GM19025 (cell line): ENCODE measurements around the gene EHF.
A peak's percentile ranks its signal among the peaks of the same experiment; 100 is the strongest.

Source experiments
- ATAC-seq: cut with Tn5 transposase; IDR thresholded peaks from one replicate; pipeline ENCODE4 v1.9.1; 2021; ENCODE audit warnings: mild to moderate bottlenecking, low read depth, moderate library complexity; ENCODE audit not compliant: unreplicated experiment

The EHF gene

DNA sequence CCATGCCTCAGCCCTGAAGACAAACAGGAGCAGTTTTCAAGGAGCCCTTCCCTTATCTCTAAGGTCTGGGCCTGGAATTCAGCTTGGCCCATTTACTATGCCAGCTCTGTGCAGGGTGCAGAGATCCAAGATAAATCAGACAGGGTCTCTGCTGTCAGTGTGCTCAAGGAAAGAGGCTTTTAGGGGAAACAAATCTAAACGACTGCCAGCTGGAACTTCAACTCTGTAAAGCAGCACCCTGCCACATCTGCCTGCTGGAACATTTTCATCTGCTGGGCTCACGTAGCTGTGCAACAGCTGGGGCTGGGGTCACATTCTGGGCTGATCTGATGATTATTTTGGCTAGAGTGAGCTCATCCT, 19.8 kb upstream of the EHF start:
- ATAC-seq, result no peak

DNA sequence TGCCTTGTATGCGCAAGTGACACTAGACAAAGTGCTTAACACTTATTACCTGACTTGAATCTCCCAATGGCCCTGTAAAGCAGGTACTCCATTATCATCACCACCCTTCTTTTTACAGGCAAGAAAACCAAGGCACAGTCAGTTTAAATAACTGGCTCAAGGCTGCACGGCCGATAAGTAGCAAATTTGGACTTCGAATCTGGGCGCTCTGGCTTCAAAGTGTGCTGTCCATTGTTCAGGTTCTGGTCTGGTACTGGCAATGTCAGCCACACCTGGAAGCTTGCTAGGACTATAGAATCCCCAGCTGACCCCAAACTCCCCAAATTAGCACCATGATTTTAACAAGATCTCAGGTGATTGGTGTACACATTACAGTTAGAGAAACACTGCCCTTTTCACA, 19.3 kb upstream of the EHF start:
- ATAC-seq, result no peak

DNA sequence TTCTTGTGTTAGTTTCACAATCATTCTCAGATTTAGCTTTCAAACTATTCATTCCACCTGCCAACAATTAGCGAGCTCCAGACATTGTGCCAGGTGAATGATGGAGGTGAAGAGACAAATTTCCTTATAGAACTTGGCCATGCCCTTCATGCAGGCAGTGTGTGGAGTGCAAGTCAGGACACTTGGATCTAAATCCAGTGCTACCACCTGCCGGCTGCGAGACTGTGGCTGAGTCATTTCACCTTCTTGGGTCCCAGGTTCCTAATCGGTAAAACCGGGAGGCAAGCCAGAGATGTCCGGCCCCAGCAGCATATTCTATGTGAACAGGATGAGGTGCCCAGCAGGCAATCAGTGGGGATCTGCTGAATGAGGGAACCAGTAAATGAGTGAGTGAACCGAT, 18.6 kb upstream of the EHF start:
- no peak for ATAC-seq

DNA sequence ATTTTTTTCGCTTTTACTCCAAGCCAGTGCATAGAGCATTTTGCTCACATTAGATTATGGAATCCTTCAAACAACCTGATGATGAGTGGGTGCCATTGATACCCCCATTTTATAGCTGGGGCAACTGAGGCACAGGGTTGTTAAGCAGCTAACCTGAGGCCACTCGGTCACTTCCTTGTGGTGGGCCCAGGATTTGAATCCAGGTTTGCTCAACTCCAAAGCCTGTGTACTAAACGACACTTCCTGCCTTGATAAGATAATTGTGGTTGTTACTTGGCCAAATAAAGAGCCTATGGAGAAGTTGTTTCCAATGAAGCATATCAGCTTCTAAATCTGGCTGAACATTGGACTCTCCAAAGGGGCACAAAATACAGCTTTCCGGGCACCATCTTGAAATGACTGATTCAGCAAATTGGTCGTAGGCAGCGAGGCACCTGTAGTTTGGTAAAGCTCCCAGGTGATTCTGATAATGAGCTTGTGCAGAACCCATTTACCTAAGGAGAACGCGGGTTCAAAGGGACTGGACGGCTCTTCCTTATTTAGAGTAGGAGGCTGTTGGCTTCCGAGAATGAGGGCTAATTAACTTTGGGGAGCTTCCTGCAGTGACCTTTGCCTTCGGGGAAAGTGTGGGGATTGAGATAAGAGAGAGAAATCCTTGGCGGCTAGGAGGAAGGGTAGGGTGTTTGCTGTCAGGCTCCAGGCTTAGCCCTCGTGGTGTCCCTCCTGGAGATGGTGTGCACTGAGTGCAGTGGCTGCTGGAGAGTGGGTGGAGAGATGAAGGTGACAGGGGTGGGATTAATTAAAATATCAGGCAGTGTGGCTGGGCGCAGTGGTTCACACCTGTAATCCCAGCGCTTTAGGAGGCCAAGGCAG, 17.5 kb upstream of the EHF start:
- no peak for ATAC-seq

DNA sequence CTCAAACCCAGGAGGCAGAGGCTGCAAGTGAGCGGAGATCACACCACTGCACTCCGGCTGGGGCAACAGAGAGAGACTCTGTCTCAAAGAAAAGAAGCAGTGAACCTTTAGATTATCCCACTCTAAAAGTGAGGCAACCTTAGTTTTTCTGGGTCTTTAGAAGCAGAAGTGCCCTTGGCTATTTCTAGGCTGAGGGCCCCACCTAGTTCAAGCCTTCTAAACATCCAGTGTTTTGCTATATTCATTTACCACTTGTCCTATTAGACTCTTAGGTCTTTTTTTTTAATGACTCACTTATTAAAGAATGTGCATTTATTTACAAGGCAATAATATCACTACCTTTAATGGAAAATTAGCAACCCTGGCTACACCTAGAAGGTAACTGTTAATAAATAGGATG, 16.7 kb upstream of the EHF start:
- ATAC-seq, result no peak

DNA sequence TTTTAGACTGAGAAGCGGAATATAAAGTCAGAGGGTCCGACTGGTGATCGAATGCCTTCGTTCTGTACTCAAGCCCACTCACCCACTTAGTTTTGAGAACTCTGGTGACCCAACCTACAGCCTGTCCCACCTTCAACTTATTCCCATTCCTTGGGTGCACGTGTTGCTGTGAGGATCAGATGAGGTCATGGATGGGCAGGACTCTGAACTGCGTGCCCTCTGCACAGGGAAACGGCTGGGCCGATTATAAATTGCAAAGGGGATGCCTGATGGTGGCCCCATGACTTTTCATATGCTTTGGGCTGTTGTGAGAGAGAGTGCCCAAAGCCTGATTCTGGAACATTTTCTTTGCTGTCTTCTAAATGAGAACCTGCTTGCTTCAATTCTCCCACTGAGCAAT, 16.0 kb upstream of the EHF start:
- ATAC-seq, result no peak

DNA sequence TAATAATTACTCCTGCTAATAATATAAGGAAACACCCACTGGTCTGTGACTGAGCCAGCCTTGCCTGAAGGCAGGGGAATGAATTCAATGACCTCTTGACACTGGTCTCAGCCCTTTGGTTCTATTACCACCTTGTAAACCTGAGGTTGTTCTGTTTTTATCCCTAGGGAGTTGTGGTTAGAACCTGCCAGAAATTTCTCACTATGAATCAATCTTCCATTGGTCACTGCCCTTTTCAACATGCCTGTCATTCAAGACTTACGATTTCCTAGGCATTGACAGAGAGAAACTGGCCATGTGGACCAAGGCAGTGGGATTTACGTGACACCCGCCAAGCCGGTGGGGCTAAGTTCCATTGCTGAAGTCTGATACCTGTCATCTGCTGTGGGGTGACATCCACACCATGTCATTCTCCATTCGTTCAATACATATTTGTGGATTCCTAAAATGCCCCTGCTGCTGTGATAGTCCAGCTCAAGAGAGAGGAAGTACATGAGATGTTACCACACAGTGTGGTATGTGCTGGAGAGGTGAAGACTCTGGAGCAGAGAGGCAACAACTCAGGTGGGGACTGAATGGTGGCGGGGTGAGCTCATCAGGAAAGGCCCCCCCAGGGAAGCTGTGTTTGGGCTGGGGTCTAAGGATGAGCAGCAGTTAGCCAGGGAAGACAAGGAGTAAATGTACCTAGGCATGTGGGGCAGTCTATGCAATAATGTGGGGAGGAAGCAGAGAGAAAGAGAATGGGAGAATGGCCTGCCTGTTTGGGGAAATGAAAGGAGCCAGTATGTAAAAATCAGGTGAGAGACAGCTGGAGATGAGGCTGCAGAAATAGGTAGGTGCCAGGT, 15.2 kb upstream of the EHF start:
- no peak for ATAC-seq

DNA sequence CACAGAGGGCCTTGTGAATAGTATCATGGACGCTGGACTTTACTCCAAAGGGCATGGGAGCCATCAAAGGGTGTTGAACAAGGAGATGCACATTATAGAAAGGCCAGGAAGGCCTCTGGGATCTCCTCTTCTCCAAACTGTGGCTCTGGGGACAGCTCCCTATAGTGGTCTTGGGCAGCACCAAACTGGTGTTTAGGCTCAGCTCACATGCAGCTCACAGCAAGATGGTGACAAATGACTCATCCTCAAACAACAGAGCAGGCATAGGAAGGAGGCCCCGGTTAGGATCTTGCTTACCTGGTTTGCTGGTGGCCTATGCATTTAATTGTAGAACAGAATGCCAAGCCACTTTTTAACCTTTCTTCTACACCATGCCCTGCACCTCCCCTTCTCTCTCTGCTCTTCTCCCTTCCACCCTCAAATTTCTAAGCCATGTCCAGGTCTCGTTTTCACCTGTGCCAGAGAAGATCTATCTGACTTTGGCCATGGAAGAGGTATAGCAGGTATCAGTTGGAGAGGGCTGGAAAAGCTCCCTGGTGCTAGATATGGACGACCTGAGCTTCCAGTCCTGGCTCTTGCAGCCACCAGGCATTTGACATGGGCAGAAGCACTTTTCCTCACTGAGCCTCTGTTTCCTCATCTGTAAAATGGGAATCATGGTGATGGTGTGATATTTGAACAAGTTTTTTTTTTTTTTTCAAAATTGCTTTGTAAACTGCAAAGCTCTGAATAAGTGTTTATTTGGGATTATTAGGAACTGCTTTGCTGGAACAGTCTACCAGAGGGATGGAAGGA, 14.4 kb upstream of the EHF start:
- ATAC-seq, result no peak

DNA sequence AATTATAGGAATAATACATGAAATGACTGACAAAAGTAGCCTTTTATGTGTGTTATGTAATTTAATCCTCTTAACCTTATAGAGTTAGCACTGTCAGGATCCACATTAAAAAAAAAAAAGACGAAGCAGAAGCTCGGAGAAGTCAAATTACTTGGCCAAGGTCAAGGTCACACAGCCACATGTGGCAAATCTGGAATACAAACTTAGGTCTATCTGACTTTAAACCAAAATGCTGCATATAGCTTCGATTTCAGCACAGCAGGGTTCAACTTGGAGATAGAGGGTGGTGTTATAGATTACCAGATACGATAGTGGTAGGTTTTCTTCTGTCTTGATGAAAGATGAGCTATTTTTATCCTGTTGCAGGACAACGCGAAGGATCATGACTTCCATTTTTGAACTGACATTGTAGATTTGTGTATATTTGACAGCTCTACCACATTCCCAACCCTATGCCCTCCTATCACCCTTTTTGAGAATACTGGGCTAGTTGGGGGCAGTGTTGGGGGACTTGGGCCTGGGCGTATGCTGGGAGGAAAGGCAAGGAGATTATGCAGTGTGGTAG, 11.6 kb upstream of the EHF start:
- no peak for ATAC-seq

DNA sequence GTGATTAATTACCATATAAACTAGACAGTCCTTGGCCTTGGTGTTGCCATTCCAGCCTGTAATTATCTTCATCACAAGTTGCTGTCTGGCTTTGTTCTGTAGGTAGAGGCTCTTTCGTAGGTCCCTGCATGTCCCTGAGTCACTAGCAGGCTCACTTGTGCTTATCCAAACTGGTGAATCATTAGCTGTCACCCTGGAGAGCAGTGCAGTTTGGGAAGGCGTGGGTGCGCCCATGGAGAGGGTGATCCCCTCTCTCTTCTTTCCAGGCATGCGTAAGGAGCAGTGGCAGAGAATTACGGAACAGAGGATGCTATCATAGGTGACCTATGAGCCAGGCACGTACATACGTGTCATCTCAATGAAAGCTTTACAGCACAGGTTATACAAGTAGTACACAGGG, 11.0 kb upstream of the EHF start:
- ATAC-seq, result no peak

DNA sequence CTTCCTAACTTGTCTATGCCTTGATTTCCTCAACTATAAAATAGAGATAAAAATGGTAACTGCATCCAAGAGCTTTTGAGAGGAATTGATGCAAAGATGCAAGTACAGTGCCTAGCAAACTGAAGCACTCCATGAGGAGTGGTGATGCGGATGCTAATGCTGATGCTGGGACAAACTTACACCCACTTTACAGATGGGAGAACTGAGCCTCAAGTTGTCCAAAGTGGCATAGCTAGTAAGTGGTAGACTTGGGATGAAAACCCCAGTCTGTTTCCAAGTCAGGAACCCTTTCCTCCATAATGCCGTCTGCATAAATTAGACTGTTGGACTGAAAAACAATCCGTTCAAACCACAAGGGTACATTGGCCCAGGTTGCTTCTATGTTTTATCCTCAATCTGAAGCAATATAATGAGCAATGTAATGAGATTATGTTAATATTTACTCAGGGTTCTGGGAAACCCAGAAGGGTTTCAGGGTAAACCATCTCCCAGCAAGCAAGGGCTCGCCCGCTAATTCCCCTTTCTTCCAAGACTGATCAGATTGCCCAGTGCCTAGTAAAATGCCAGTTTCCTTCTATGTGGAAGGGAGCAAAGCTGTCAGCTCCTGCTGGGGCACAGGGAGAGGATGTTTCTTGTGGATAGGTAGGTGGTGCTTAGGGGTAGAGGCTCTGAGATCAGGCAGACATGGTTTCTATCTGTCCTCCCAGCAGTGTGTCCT, 10.4 kb upstream of the EHF start:
- ATAC-seq, result no peak

DNA sequence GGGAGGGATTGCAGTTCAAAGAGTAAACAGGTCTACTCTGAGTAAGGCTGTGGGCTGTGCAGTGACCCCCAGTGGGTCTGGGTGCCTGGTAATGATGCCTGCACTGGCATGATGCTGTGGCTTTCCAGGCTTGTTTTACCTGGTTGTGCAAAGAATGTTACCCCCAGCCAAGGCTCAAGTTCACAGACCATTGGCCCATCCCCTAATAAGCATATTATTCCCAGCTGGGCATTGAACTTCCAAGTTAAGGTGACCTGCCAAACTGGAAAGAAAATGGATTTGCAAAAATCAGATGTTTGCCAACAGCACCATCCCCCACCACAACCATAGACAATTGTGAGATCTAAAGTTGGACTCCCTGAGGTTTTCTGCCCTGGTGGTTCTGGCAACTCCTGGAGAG, 7.9 kb upstream of the EHF start:
- ATAC-seq, result no peak

DNA sequence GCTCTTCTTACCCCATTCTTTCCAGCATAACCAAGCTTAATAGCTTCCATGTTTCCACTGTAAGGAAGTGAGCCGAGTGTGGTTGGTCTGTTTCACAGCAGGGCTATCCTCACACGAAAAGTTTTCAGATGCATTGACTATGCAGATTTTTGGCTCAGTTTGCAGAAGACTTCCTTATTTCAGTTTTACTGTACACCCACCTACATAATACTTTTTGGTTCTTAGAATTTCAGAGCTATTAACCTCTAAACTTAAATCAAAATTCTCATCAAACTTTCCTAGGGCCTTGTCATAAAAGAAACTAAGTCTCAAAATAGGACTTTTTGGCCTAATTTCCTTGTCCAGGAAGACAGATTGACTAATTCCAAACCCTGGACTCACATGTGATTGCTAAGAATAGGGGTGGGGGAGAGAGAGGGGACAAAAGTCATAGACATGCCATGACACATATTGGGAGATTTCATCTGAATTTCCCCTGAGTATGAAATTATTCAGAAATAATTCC, 7.3 kb upstream of the EHF start:
- ATAC-seq, result peak; percentile 75

DNA sequence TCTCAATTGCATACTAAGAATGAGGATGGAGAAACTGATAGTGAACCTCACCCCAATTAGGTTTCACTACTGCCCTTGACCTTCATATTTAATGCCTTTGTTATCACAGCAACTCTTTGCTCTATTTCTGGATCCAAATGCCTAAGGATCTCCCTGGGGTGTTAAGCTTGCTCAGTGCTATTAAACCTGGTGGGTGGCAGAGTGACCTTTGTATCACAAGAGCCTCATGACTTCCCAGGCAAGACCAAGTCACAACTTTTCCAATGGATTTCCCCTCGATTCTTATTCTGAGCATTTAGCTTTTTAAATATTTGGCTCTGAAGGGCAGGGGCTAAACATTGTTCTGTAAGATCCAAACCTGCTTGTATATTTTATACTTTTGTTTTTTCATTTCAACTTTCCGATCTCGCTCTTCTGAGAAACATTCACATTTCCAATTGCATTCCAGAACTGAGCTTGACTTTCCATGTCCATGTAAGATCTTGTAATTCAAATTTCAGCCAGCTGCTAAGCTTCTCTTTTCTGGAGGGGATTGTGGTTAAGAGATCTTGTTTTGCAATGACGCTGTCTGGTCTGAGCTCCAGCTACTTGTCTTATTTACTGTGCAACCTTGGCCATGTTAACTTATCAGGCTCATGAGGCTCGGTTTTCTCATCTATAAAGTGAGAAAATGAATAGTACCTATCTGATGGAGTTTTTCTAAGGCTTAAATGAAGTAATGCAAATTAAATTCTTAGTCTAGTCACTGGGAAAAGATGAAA, 6.4 kb upstream of the EHF start:
- no peak for ATAC-seq

DNA sequence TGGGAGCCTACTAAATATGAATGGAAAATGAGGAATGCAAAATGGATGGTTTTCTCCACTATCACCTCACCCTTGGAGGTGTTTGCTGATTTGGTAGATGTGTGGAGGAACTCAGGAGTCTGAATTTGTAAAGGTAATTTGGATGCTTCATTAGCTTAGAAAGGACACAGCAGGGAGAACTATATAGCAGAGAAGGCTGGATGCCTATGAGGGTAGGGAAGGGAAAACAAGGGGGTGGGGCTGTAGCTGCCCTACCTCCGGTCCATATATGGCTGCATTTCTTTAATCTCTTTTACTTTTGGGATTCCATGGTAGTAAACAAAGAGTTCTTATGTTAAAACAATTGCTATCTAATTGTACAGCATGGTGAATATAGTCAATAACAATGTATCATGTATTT, 4.8 kb upstream of the EHF start:
- ATAC-seq, result no peak

DNA sequence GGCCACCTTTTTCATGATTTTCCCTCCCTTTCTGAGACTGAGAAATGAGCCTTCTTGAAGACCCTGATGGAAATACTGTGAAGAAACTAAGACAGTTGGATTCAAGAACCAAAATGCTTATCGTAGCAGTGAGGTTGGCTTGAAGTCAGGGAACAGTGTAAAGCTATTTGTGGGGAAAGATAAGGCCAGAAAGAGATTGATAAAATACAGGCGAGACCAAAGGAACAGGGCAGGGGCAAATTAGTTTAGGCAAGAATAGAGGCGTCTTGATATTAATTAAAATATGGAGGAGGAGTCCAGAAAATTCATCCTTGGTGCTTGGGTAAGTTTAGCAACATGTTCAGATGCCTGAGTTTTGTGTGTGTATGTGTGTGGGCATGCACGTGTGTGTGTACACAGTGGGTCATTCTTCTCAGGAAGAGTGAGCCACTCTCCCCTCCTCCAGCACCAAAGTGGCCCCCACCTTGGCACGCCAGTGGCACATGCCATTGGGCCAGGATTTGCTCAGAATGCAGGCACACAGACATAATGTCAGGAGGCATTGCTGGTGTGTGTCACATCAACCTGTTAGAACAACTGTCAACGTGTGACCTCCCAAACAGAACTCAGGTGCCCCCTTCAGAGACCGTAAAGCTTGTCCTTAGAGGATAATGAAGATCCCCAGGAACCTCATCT, 3.9 kb upstream of the EHF start:
- no peak for ATAC-seq

DNA sequence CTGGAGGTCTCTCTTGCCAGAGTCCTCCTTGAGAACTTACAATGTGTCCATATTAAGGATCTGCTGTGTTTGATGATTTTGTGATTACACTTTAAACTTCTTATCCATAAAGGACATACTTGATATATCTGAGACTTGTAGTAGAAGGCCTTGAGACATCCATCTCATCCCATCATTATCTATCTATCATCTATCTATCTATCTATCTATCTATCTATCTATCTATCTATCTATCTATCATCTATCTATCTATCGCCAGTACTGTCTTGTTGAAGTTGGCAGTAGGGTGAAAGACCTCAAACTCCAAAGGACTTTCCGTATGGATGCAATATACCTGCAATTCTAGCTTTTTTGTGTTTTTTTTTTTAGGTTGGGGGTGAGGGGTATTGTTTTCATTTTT, 2.5 kb upstream of the EHF start:
- ATAC-seq, result no peak

DNA sequence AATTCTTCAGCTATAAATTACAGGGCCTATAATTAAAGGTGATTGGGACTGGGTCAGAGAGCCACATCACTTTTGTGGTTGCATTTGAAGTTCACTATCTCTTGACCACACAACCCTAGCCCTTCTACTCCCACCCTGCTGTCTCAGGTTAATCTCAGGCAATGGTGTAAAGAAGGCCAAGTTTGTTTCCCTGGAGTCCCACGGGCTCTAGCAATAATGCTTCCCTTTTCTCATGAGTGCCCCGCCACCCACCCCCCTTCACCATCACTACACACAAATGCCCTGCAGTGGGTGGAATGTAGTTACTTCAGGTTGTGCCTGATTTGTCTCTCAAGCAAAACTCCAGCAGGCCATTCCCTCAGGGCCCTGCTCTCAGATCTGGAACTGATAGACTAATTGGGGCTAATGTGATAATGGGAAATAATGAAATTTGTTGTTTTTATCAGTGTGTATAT, 1.8 kb upstream of the EHF start:
- ATAC-seq, result no peak

DNA sequence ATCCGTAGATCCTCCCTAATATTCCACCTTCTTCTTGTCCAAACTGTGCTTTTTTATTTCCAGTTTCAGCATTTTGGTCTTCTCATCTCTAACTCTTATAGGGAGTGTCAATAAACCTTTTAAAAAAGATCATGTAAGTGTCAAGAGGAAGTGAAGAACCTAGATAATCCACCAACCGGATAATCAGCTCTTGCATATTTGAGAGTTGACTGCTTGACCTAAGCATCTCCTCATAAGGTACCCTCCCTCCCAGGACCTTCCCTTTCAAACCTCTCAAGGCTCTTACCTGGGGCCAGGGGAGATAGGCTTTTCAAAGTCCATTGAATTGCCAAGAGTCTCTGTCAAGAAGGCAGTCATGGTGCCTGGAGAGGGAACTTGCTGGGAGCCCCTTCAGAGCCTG, 691 bp upstream of the EHF start:
- no peak for ATAC-seq
